Testis (tissue), 2 donors: ENCODE data around the gene HERC2.

Experiments
- POLR2A ChIP-seq: fragments of 450-650 bp; IDR thresholded peaks from one replicate; pipeline ENCODE4 v1.6.1; 2017; ENCODE audit warnings: antibody characterized with exemption, mild to moderate bottlenecking, moderate library complexity
- TF ChIP-seq, protein P1 (sequence below), 3 experiments: fragments of 450-650 bp in 2 of 3; fragments of 200-600 bp in 1 of 3; sonication (generic) in 1 of 3; IDR thresholded peaks; one replicate each; pipeline ENCODE4 v1.5.1; 2016 to 2019; ENCODE audit warnings: antibody characterized with exemption in 3 of 3, mild to moderate bottlenecking in 2 of 3, moderate library complexity in 1 of 3

DNA sequence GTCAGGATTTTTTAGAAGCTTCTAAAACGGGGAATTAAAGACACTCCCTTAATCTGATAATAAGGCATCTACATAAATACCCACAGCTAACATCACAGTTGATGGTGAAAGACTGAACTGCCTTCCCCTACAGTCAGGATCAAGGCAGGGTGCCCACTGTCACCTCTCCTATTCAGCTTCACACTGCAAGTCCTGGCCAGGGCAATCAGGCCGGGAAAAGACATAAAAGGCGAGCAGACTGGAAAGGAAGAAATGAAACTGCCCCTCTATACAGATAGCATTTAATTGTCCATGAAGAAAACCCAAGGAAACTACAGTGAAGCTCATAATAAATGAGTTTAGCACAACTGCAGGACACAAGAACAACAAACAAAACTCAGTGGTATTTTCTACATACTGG lies 61.7 kb downstream of the HERC2 start:
- TF ChIP-seq, protein P1, sequence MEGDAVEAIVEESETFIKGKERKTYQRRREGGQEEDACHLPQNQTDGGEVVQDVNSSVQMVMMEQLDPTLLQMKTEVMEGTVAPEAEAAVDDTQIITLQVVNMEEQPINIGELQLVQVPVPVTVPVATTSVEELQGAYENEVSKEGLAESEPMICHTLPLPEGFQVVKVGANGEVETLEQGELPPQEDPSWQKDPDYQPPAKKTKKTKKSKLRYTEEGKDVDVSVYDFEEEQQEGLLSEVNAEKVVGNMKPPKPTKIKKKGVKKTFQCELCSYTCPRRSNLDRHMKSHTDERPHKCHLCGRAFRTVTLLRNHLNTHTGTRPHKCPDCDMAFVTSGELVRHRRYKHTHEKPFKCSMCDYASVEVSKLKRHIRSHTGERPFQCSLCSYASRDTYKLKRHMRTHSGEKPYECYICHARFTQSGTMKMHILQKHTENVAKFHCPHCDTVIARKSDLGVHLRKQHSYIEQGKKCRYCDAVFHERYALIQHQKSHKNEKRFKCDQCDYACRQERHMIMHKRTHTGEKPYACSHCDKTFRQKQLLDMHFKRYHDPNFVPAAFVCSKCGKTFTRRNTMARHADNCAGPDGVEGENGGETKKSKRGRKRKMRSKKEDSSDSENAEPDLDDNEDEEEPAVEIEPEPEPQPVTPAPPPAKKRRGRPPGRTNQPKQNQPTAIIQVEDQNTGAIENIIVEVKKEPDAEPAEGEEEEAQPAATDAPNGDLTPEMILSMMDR (IDR thresholded peaks at IDR 0.05), result no peak
- no peak for TF ChIP-seq POLR2A
